ENCODE results near the gene ARL8A. TPM values are rescaled to one million over a fixed set of nuclear protein-coding genes. Genes with fewer than 3 reads are reported as not detected.

Gene ARL8A
- total and polyA plus RNA-seq, 10 of the 15 experiments (the other 5 are each of a cell fraction or from before 2014, with no cell fraction given): 0.34 to 49.2 (median 15.4) TPM

GRCh38 chr1:202184750-202185460, 40.4 kb upstream of the ARL8A start:
- peak; percentile 84 for ATAC-seq
- Histone ChIP-seq H3K27ac (ENCODE audit: control insufficient read depth, insufficient read depth) (no peak overlapping the region), H3K4me3 (no peak overlapping the region), H2AFZ (ENCODE audit: control insufficient read depth, low read depth, low read length) (no peak overlapping the region), H3K79me2 (ENCODE audit: control insufficient read depth, insufficient read depth, low read length) (no peaks in the 10 kb centered on the region), H3K4me2 (ENCODE audit: control insufficient read depth, insufficient read depth) (no peak overlapping the region), H4K20me1 (ENCODE audit: control insufficient read depth, insufficient read depth) (no peaks in the 10 kb centered on the region), H3K27me3 (replicated peaks in 1 of 2; ENCODE audit: control insufficient read depth in 2 of 2, insufficient read depth in 2 of 2, low read length in 1 of 2) (peaks cover 0 to 3% of the 10 kb centered on the region in 2 experiments; a peak in 2 of 4 replicates), H3K9ac (ENCODE audit: control insufficient read depth, insufficient read depth, low read length) (no peak overlapping the region), H3K4me1 (ENCODE audit: control insufficient read depth, insufficient read depth, low read length) (no peaks in the 10 kb centered on the region; the same call in 1 of the 2 replicates), H3K9me3 (replicated peaks; ENCODE audit: control insufficient read depth, insufficient read depth, low read length) (no peaks in the 10 kb centered on the region), H3K36me3 (ENCODE audit: control insufficient read depth in 2 of 2, insufficient read depth in 2 of 2, low read length in 1 of 2) (no peaks in the 10 kb centered on the region)
- ChIA-PET RAD21 (ENCODE audit: unreplicated experiment) (interaction anchor here (0.7 to 3.5 kb wide), 4 partner anchors 23 to 131 kb away, joined by 3 to 27 read pairs (median 6); partner anchors contain the start of gene PTPN7), SMC1A (ENCODE audit: uncharacterized antibody, unreplicated experiment) (interaction anchor here (0.5 to 2.5 kb wide), 4 partner anchors 20 to 353 kb away, joined by 3 to 13 read pairs (median 3); partner anchors contain the start of gene PTPN7), CTCF (interaction anchor here (0.6 to 12.4 kb wide), 13 partner anchors 8 to 1846 kb away, joined by 3 to 171 read pairs (median 3); partner anchors contain the start of genes LGR6 and PTPN7), POLR2A (interaction anchor here (1.3 kb wide), 1 partner anchor 24 kb away, joined by 3 read pairs; the partner anchor contains the start of gene PTPN7)
- FAIRE-seq: peak; percentile 78
- in situ Hi-C loops (cut with MboI) (loop anchor here (5.0 kb wide), 1 partner anchor 127 kb away; no protein-coding TSS in a partner anchor), intact Hi-C loops (cut with micrococcal nuclease; ENCODE audit: unreplicated experiment) (no loop called here)
- no TSS peak for BruUV-seq (replicated peaks)
- 18% methylated on average over 19 of the region's 19 CpGs for WGBS (ENCODE audit: insufficient coverage, insufficient replicate concordance, low lambda C conversion rate, missing lambda C conversion rate)
- DNase-seq (ENCODE audit: low read depth, low spot score): no peak
- TF ChIP-seq EED (IDR thresholded peaks at IDR 0.05; ENCODE audit: low read depth): peak; percentile 65
- peak; percentile 46 for TF ChIP-seq RAD21 (IDR thresholded peaks at IDR 0.05; ENCODE audit: insufficient read depth, low read depth, low read length)
- TF ChIP-seq IKZF1 (conservative IDR thresholded peaks at IDR 0.05): peak; percentile 72
- no peak for TF ChIP-seq RCOR1 (conservative IDR thresholded peaks at IDR 0.05; ENCODE audit: low read depth, low read length)
- TF ChIP-seq ATF3 (IDR thresholded peaks at IDR 0.05; ENCODE audit: borderline replicate concordance, extremely low read depth, low read depth, low read length): no peak
- no peak for TF ChIP-seq BCL3 (IDR thresholded peaks at IDR 0.05; ENCODE audit: borderline replicate concordance, insufficient read depth, low read depth, low read length, poor library complexity, severe bottlenecking)
- no peak for TF ChIP-seq NRF1 (conservative IDR thresholded peaks at IDR 0.05; ENCODE audit: low read depth, low read length)
- TF ChIP-seq POLR2A (IDR thresholded peaks at IDR 0.05; ENCODE audit: low read depth, low read length): no peak
- no peak for TF ChIP-seq SMAD5 (IDR thresholded peaks at IDR 0.05; ENCODE audit: low read depth)
- TF ChIP-seq MAX (IDR thresholded peaks at IDR 0.05; ENCODE audit: low read depth, low read length): no peak
- TF ChIP-seq RUNX3 (IDR thresholded peaks at IDR 0.05; ENCODE audit: low read length): no peak
- TF ChIP-seq BCLAF1 (IDR thresholded peaks at IDR 0.05): no peak
- no peak for TF ChIP-seq JUND (IDR thresholded peaks at IDR 0.05; ENCODE audit: low read depth, low read length)
- TF ChIP-seq USF2 (IDR thresholded peaks at IDR 0.05; ENCODE audit: borderline replicate concordance, low read depth, low read length): no peak
- no peak for TF ChIP-seq BMI1 (IDR thresholded peaks at IDR 0.05; ENCODE audit: borderline replicate concordance)
- peak; percentile 45; the same call in 1 of the 2 replicates for TF ChIP-seq SMC3 (IDR thresholded peaks at IDR 0.05; ENCODE audit: borderline replicate concordance, low read length)
- no peak for TF ChIP-seq GABPA (IDR thresholded peaks at IDR 0.05; ENCODE audit: low read depth)
- no peak for TF ChIP-seq ZSCAN29 (IDR thresholded peaks at IDR 0.05)
- no peak for TF ChIP-seq CBX5 (IDR thresholded peaks at IDR 0.05; ENCODE audit: low read depth)

Measured in GM12878 (cell line).